RWPE2 (cell line): Measurements from ENCODE around the gene CBY1.
"Not testable (repeated sequence)": the region's sequence is repeated elsewhere in the genome, so short reads cannot be mapped to it uniquely, and the experiment has no call there.

Experiments used
- ATAC-seq: fragments of 200-7000 bp; cut with Tn5 transposase; 3 replicates; pipeline ENCODE4 v1.9.1; 2021; ENCODE audit warnings: low read depth
- DNase-seq: peaks from one replicate; pipeline ENCODE4 v3.0.0-alpha.2; 2020; ENCODE audit warnings: low spot score
- H3K27ac ChIP-seq: fragments of 450-650 bp; 2 replicates; pipeline ENCODE4 v1.5.1; 2017; ENCODE audit warnings: mild to moderate bottlenecking; ENCODE audit not compliant: poor library complexity, severe bottlenecking
- H3K27me3 ChIP-seq: fragments of 250-450 bp; sonication (Bioruptor Pico); 2 replicates; pipeline ENCODE4 v1.5.1; 2021; ENCODE audit warnings: mild to moderate bottlenecking, moderate library complexity; ENCODE audit not compliant: insufficient read depth, poor library complexity, severe bottlenecking
- H3K36me3 ChIP-seq: fragments of 250-450 bp; sonication (Bioruptor Pico); 2 replicates; pipeline ENCODE4 v1.5.1; 2020; ENCODE audit warnings: low read depth, mild to moderate bottlenecking, moderate library complexity
- H3K4me1 ChIP-seq: fragments of 250-450 bp; sonication (Bioruptor Pico); 2 replicates; pipeline ENCODE4 v1.5.1; 2021; ENCODE audit warnings: mild to moderate bottlenecking, moderate library complexity; ENCODE audit not compliant: insufficient read depth, poor library complexity, severe bottlenecking
- H3K4me3 ChIP-seq: fragments of 250-450 bp; sonication (Bioruptor Pico); 2 replicates; pipeline ENCODE4 v1.5.1; 2021; ENCODE audit warnings: mild to moderate bottlenecking, moderate library complexity; ENCODE audit not compliant: severe bottlenecking
- H3K9me3 ChIP-seq: fragments of 250-450 bp; sonication (Bioruptor Pico); 2 replicates; pipeline ENCODE4 v1.5.1; 2021; ENCODE audit warnings: mild to moderate bottlenecking, moderate library complexity; ENCODE audit not compliant: severe bottlenecking
- TF ChIP-seq, protein P1 (sequence below): fragments of 450-650 bp; IDR thresholded peaks from one replicate; pipeline ENCODE4 v1.5.1; 2017; ENCODE audit warnings: mild to moderate bottlenecking, moderate library complexity; ENCODE audit not compliant: poor library complexity, severe bottlenecking

CBY1 gene

GRCh38 chr22:38632528-38632927 is 23.9 kb upstream of the CBY1 start:
- no peak overlapping the region for H3K27ac ChIP-seq
- H3K4me1 ChIP-seq: no peaks in the 10 kb centered on the region
- ATAC-seq: no peak
- no peaks in the 10 kb centered on the region for H3K27me3 ChIP-seq
- DNase-seq: no peak
- H3K4me3 ChIP-seq: no peak overlapping the region
- H3K9me3 ChIP-seq: no peaks in the 10 kb centered on the region
- TF ChIP-seq, protein P1, sequence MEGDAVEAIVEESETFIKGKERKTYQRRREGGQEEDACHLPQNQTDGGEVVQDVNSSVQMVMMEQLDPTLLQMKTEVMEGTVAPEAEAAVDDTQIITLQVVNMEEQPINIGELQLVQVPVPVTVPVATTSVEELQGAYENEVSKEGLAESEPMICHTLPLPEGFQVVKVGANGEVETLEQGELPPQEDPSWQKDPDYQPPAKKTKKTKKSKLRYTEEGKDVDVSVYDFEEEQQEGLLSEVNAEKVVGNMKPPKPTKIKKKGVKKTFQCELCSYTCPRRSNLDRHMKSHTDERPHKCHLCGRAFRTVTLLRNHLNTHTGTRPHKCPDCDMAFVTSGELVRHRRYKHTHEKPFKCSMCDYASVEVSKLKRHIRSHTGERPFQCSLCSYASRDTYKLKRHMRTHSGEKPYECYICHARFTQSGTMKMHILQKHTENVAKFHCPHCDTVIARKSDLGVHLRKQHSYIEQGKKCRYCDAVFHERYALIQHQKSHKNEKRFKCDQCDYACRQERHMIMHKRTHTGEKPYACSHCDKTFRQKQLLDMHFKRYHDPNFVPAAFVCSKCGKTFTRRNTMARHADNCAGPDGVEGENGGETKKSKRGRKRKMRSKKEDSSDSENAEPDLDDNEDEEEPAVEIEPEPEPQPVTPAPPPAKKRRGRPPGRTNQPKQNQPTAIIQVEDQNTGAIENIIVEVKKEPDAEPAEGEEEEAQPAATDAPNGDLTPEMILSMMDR: no peak
- H3K36me3 ChIP-seq: peaks cover 11% of the 10 kb centered on the region

- ATAC-seq (no peak), DNase-seq (no peak)
- Histone ChIP-seq H3K4me1 (no peaks in the 10 kb centered on the region), H3K4me3 (no peak overlapping the region), H3K27ac (no peak overlapping the region), H3K9me3 (no peaks in the 10 kb centered on the region), H3K36me3 (peaks cover 13% of the 10 kb centered on the region), H3K27me3 (no peaks in the 10 kb centered on the region)
- TF ChIP-seq, protein P1: no peak
Measured at GRCh38 chr22:38638216-38638615, 18.2 kb upstream of the CBY1 start.

DNA sequence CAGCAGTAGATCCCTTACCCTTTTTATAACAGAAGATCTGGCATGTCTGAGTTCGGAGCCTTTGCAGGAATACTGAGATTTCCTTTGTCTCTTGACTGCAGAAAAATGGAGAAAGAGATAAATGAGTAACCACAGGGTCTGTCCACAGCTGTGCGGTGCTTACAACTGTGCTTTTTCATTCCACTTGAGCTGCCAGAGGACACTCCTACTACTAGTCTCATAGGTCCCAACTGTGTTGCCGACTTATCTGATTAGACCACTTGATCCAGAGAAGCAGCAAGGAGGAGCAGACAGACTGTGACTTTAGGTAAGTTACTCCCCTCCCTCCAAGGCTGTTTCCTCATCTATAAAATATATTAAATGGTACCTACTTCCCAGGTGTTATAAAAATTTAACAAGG is 17.7 kb upstream of the CBY1 start:
- no peak for ATAC-seq

DNA sequence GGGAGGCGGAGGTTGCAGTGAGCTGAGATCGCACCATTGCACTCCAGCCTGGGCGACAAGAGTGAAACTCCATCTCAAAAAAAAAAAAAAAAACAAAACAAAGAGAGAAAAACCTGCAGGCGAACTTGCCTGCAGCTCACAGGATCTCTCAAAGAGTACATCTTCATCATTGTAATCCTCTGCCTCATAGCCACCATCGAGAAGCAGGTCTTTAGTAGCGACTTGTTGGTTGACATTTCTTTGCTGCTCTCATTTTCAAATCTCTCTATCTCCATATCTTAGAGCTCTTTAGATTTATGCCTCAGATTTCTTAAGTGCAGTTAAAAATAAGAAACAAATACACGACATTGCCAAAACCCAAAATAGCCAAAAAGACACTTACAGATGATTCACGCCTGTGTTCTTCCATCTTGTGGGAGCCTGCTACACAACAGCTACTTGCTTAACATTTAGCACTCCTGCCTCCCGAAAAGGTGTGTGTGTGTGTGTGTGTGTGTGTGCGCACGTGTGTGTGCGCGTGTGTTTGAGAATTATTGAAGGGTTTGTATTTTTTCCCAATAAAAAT is 14.9 kb upstream of the CBY1 start:
- H3K27me3 ChIP-seq: no peaks in the 10 kb centered on the region
- ATAC-seq (no peak), DNase-seq (no peak)
- H3K36me3 ChIP-seq: peaks cover 8% of the 10 kb centered on the region
- TF ChIP-seq, protein P1: no peak
- H3K27ac ChIP-seq: no peak overlapping the region
- H3K9me3 ChIP-seq: no peaks in the 10 kb centered on the region
- no peak overlapping the region for H3K4me3 ChIP-seq
- H3K4me1 ChIP-seq: peaks cover 4% of the 10 kb centered on the region

More for the DNA sequence above, 17.7 kb upstream of the CBY1 start:
- TF ChIP-seq, protein P1: no peak
- DNase-seq: no peak
- Histone ChIP-seq H3K9me3 (no peaks in the 10 kb centered on the region), H3K4me3 (no peak overlapping the region), H3K4me1 (no peaks in the 10 kb centered on the region), H3K27me3 (no peaks in the 10 kb centered on the region), H3K36me3 (peaks cover 13% of the 10 kb centered on the region), H3K27ac (no peak overlapping the region)

- not testable (repeated sequence) for H3K27me3 ChIP-seq, H3K36me3 ChIP-seq, DNase-seq, H3K4me3 ChIP-seq, ATAC-seq, H3K9me3 ChIP-seq, H3K27ac ChIP-seq, H3K4me1 ChIP-seq
Measured at GRCh38 chr22:38644245-38644644, 12.2 kb upstream of the CBY1 start.
